GM12878 (cell line): ENCODE measurements around the gene ZNF367. TPM values are rescaled to one million over a fixed set of nuclear protein-coding genes. Genes with fewer than 3 reads are reported as not detected.
A peak's percentile ranks its signal among the peaks of the same experiment; 100 is the strongest.

Experiments used
- BHLHE40 ChIP-seq, 2 experiments: fragments of 450-650 bp in 1 of 2; IDR thresholded peaks; 2 replicates each; pipeline ENCODE4 v1.6.1; 2011 to 2017; ENCODE audit warnings: low read depth in 2 of 2, borderline replicate concordance in 1 of 2, improper control_type of control experiment in 1 of 2, low read length in 1 of 2, mild to moderate bottlenecking in 1 of 2
- CBFB ChIP-seq: IDR thresholded peaks from 2 replicates; pipeline ENCODE4 v1.6.1; 2016; ENCODE audit warnings: antibody characterized with exemption, low read depth
- EED ChIP-seq: sonication (generic); IDR thresholded peaks from 2 replicates; pipeline ENCODE4 v1.6.1; 2016; ENCODE audit warnings: antibody characterized with exemption, low read depth
- HCFC1 ChIP-seq: fragments of 150-350 bp; IDR thresholded peaks from 2 replicates; pipeline ENCODE4 v1.6.1; 2014; ENCODE audit warnings: low read length
- JUND ChIP-seq: IDR thresholded peaks from 2 replicates; pipeline ENCODE4 v1.6.1; 2012; ENCODE audit warnings: low read depth, mild to moderate bottlenecking, low read length, improper control_type of control experiment, moderate library complexity
- MEF2A ChIP-seq: IDR thresholded peaks from 2 replicates; pipeline ENCODE4 v1.6.1; 2011; ENCODE audit warnings: low read depth, mild to moderate bottlenecking, low read length, moderate library complexity; ENCODE audit not compliant: insufficient read depth
- MEF2B ChIP-seq: fragments of 450-650 bp; IDR thresholded peaks from 2 replicates; pipeline ENCODE4 v1.6.1; 2018; ENCODE audit warnings: mild to moderate bottlenecking, moderate library complexity; ENCODE audit not compliant: partially characterized antibody, poor library complexity, severe bottlenecking
- MXI1 ChIP-seq: fragments of 150-350 bp; IDR thresholded peaks from 2 replicates; pipeline ENCODE4 v1.6.1; 2011; ENCODE audit warnings: low read depth, mild to moderate bottlenecking, inconsistent platforms, low read length, improper control_type of control experiment
- PML ChIP-seq: IDR thresholded peaks from 2 replicates; pipeline ENCODE4 v1.6.1; 2012; ENCODE audit warnings: low read length, inconsistent platforms
- POU2F2 ChIP-seq: IDR thresholded peaks from 3 replicates; pipeline ENCODE4 v1.6.1; 2011; ENCODE audit warnings: low read depth, mild to moderate bottlenecking, low read length, borderline replicate concordance
- RBBP5 ChIP-seq: fragments of 200-600 bp; sonication (generic); conservative IDR thresholded peaks from 2 replicates; pipeline ENCODE4 v1.6.1; 2016
- SMAD5 ChIP-seq: IDR thresholded peaks from 2 replicates; pipeline ENCODE4 v1.6.1; 2016; ENCODE audit warnings: antibody characterized with exemption, low read depth
- SPI1 ChIP-seq: IDR thresholded peaks from 2 replicates; pipeline ENCODE4 v1.6.1; 2011; ENCODE audit warnings: low read depth, mild to moderate bottlenecking, low read length, moderate library complexity, borderline replicate concordance; ENCODE audit not compliant: insufficient read depth
- SRF ChIP-seq, 2 experiments: IDR thresholded peaks; 2 replicates each; pipeline ENCODE4 v1.6.1; 2011; ENCODE audit warnings: low read depth in 2 of 2, low read length in 2 of 2, mild to moderate bottlenecking in 1 of 2, moderate library complexity in 1 of 2
- TAF1 ChIP-seq: IDR thresholded peaks from 2 replicates; pipeline ENCODE4 v1.6.1; 2011; ENCODE audit warnings: mild to moderate bottlenecking, low read depth, low read length, borderline replicate concordance
- ZNF207 ChIP-seq: fragments of 450-650 bp; IDR thresholded peaks from 2 replicates; pipeline ENCODE4 v1.6.1; 2014; ENCODE audit warnings: antibody characterized with exemption, mild to moderate bottlenecking, borderline replicate concordance
- polyA plus RNA-seq, 11 experiments: library from polyadenylated mRNA; depleted of rRNA in 4 of 11; unstranded in 6 of 11; stranded (reverse) in 5 of 11; fragments of >200 nt; fragmentation: Nextera tagmentation in 4 of 11; fragmentation: Illumina TruSeq in 1 of 11; extraction: Ambion mirVana in 4 of 11; extraction: Trizol in 1 of 11; gene quantifications; 1 replicate in 1 of 11; 2 replicates in 10 of 11; pipeline versions ENCODE4 v1.2.1 to v1.2.3, GENCODE V29; 2011 to 2016; ENCODE audit warnings: inconsistent platforms in 2 of 11, missing spikeins in 2 of 11, low read depth in 1 of 11
- total RNA-seq, 4 experiments: library from RNA; depleted of rRNA in 3 of 4; stranded (reverse); fragments of >200 nt in 3 of 4; fragmentation: Illumina TruSeq in 1 of 4; extraction: Trizol in 1 of 4; gene quantifications; 2 replicates each; pipeline versions ENCODE4 v1.2.1 to v1.2.3, GENCODE V29; 2013 to 2021
- TF ChIP-seq, protein P1 (sequence below): fragments of 450-650 bp; IDR thresholded peaks from 2 replicates; pipeline ENCODE4 v1.6.1; 2016; ENCODE audit warnings: mild to moderate bottlenecking
- TF ChIP-seq, protein P2 (sequence below): fragments of 450-650 bp; IDR thresholded peaks from 2 replicates; pipeline ENCODE4 v1.6.1; 2017; ENCODE audit warnings: low read depth, mild to moderate bottlenecking, moderate library complexity
- TF ChIP-seq, protein P3 (sequence below): IDR thresholded peaks from 2 replicates; pipeline ENCODE4 v1.6.1; 2011; ENCODE audit warnings: borderline replicate concordance, low read depth, mild to moderate bottlenecking, moderate library complexity, mixed read lengths, low read length; ENCODE audit not compliant: insufficient read depth; ENCODE audit errors: extremely low read length
- TF ChIP-seq, protein P4 (sequence below): IDR thresholded peaks from 2 replicates; pipeline ENCODE4 v1.6.1; 2012; ENCODE audit warnings: low read depth, low read length, improper control_type of control experiment
- TF ChIP-seq, protein P5 (sequence below): fragments of 450-650 bp; IDR thresholded peaks from 2 replicates; pipeline ENCODE4 v1.6.1; 2017; ENCODE audit warnings: mild to moderate bottlenecking, moderate library complexity

Gene ZNF367
- total and polyA plus RNA-seq, 10 of the 15 experiments (the other 5 are each of a cell fraction or from before 2014, with no cell fraction given), result 2.9 to 16.3 (median 11.1) TPM

DNA sequence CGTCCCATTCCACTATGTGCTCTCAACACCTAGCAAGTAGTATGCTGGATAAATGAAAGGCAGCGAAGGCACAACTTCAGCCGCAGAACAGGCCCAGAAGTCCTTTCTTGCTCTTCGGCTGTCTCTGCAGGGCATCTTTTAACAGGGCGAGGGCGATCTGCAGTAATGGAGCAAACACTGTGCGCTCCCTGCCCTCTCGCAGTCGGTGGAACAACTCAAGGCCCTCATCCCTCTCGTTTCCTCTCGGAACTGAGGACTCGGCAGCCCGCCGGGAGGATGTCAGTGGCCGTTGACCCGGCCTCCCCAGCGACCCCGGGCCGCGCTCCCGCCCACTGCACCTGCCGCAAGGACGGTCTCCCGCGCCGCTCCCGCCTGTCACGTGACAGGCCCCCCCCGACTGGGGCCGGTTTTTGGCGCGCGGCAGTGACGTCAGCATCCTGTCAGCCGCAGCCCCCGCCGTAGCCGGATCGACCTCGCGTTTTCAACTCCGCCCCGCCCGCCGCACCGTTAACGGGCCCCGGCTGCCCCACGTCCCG, 1.1 kb downstream of the ZNF367 start (continued):
- TF ChIP-seq, protein P1, sequence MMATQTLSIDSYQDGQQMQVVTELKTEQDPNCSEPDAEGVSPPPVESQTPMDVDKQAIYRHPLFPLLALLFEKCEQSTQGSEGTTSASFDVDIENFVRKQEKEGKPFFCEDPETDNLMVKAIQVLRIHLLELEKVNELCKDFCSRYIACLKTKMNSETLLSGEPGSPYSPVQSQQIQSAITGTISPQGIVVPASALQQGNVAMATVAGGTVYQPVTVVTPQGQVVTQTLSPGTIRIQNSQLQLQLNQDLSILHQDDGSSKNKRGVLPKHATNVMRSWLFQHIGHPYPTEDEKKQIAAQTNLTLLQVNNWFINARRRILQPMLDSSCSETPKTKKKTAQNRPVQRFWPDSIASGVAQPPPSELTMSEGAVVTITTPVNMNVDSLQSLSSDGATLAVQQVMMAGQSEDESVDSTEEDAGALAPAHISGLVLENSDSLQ, result no peak; the same call in 1 of the 2 replicates
- TF ChIP-seq ZNF207 (peak; percentile 91), MEF2B (peak; percentile 39), MXI1 (peak; percentile 82), SPI1 (no peak), BHLHE40 (IDR thresholded peaks at IDR 0.05; ENCODE audit: borderline replicate concordance in 1 of 2, low read depth in 2 of 2, low read length in 1 of 2) (peak; percentile 94 to 99), JUND (0 out of 2 replicates have a peak, but pooled peaks have one; percentile 34), MEF2A (no peak), POU2F2 (peak; percentile 14; the same call in 1 of the 3 replicates), SRF (IDR thresholded peaks at IDR 0.05; ENCODE audit: low read depth in 2 of 2, low read length in 2 of 2) (0 out of 4 replicates have a peak, but pooled peaks of 1 of the 2 experiments have one; percentile 13), EED (no peak), RBBP5 (no peak), HCFC1 (peak; percentile 68), CBFB (no peak), PML (peak; percentile 72; the same call in 1 of the 2 replicates), SMAD5 (0 out of 2 replicates have a peak, but pooled peaks have one; percentile 62), TAF1 (peak; percentile 45; the same call in 1 of the 2 replicates)
- TF ChIP-seq, protein P2, sequence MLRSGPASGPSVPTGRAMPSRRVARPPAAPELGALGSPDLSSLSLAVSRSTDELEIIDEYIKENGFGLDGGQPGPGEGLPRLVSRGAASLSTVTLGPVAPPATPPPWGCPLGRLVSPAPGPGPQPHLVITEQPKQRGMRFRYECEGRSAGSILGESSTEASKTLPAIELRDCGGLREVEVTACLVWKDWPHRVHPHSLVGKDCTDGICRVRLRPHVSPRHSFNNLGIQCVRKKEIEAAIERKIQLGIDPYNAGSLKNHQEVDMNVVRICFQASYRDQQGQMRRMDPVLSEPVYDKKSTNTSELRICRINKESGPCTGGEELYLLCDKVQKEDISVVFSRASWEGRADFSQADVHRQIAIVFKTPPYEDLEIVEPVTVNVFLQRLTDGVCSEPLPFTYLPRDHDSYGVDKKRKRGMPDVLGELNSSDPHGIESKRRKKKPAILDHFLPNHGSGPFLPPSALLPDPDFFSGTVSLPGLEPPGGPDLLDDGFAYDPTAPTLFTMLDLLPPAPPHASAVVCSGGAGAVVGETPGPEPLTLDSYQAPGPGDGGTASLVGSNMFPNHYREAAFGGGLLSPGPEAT, result peak; percentile 84
- TF ChIP-seq, protein P3, sequence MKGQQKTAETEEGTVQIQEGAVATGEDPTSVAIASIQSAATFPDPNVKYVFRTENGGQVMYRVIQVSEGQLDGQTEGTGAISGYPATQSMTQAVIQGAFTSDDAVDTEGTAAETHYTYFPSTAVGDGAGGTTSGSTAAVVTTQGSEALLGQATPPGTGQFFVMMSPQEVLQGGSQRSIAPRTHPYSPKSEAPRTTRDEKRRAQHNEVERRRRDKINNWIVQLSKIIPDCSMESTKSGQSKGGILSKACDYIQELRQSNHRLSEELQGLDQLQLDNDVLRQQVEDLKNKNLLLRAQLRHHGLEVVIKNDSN, result peak; percentile 98
- TF ChIP-seq, protein P4, sequence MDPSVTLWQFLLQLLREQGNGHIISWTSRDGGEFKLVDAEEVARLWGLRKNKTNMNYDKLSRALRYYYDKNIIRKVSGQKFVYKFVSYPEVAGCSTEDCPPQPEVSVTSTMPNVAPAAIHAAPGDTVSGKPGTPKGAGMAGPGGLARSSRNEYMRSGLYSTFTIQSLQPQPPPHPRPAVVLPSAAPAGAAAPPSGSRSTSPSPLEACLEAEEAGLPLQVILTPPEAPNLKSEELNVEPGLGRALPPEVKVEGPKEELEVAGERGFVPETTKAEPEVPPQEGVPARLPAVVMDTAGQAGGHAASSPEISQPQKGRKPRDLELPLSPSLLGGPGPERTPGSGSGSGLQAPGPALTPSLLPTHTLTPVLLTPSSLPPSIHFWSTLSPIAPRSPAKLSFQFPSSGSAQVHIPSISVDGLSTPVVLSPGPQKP, result peak; percentile 35; the same call in 1 of the 2 replicates
- TF ChIP-seq, protein P5, sequence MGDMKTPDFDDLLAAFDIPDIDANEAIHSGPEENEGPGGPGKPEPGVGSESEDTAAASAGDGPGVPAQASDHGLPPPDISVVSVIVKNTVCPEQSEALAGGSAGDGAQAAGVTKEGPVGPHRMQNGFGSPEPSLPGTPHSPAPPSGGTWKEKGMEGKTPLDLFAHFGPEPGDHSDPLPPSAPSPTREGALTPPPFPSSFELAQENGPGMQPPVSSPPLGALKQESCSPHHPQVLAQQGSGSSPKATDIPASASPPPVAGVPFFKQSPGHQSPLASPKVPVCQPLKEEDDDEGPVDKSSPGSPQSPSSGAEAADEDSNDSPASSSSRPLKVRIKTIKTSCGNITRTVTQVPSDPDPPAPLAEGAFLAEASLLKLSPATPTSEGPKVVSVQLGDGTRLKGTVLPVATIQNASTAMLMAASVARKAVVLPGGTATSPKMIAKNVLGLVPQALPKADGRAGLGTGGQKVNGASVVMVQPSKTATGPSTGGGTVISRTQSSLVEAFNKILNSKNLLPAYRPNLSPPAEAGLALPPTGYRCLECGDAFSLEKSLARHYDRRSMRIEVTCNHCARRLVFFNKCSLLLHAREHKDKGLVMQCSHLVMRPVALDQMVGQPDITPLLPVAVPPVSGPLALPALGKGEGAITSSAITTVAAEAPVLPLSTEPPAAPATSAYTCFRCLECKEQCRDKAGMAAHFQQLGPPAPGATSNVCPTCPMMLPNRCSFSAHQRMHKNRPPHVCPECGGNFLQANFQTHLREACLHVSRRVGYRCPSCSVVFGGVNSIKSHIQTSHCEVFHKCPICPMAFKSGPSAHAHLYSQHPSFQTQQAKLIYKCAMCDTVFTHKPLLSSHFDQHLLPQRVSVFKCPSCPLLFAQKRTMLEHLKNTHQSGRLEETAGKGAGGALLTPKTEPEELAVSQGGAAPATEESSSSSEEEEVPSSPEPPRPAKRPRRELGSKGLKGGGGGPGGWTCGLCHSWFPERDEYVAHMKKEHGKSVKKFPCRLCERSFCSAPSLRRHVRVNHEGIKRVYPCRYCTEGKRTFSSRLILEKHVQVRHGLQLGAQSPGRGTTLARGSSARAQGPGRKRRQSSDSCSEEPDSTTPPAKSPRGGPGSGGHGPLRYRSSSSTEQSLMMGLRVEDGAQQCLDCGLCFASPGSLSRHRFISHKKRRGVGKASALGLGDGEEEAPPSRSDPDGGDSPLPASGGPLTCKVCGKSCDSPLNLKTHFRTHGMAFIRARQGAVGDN, result peak; percentile 53; the same call in 1 of the 2 replicates
